HepG2 (cell line): Measurements from ENCODE around the gene SCAPER. TPM values are rescaled to one million over a fixed set of nuclear protein-coding genes. Genes with fewer than 3 reads are reported as not detected.

ENCODE experiments used
- ATAC-seq: fragments of 200-7000 bp; cut with Tn5 transposase; 3 replicates; pipeline ENCODE4 v1.9.1; 2020; ENCODE audit warnings: mild to moderate bottlenecking, moderate library complexity
- BruUV-seq: library from RNA; stranded (reverse); fragments of 400-500 nt; replicated peaks from 2 replicates; lab custom pipeline; 2021; lab: Mats Ljungman, UMichigan
- CTCF ChIA-PET: fragments of 300-600 bp; formaldehyde crosslinking; extraction: SDS; loops from one replicate; lab custom pipeline; 2021; ENCODE audit warnings: low total read pairs, inconsistent platforms, low intra/inter-chr PET ratio; lab: Yijun Ruan, JAX
- POLR2A ChIA-PET: fragments of 350-600 bp; sonication (Branson Sonifier 250); formaldehyde crosslinking; loops from one replicate; lab custom pipeline; 2020; ENCODE audit warnings: antibody characterized with exemption, inconsistent platforms; lab: Yijun Ruan, JAX
- DNase-seq: peaks from one replicate; pipeline ENCODE4 v3.0.0-alpha.2; 2015; ENCODE audit warnings: low spot score
- FAIRE-seq: peaks from 3 replicates; lab custom pipeline; 2011; peaks lifted over from hg19 to GRCh38; lab: Jason Lieb, UNC
- H2AFZ ChIP-seq: one replicate; pipeline ENCODE4 v1.6.1; 2011; ENCODE audit warnings: low read length, inconsistent platforms
- H3K27ac ChIP-seq: fragments of 300-600 bp; 3 replicates; pipeline ENCODE4 v1.8.0; 2011; ENCODE audit warnings: mixed run types, mild to moderate bottlenecking, mixed read lengths, low read length, inconsistent platforms; ENCODE audit not compliant: insufficient read depth; ENCODE audit errors: extremely low read length
- H3K27me3 ChIP-seq, 2 experiments: fragments of 200-600 bp in 1 of 2; 2 replicates in 1 of 2; 3 replicates in 1 of 2; pipeline versions ENCODE4 v1.6.0 to v1.8.0; 2011; ENCODE audit warnings: low read length in 2 of 2, mild to moderate bottlenecking in 2 of 2, moderate library complexity in 2 of 2, inconsistent platforms in 1 of 2; ENCODE audit not compliant: insufficient read depth in 2 of 2, control insufficient read depth in 1 of 2
- H3K36me3 ChIP-seq, 2 experiments: fragments of 200-600 bp in 1 of 2; replicated peaks in 1 of 2; 2 replicates in 1 of 2; 3 replicates in 1 of 2; pipeline versions ENCODE4 v1.5.1 to v1.8.0; 2011; ENCODE audit warnings: low read length in 2 of 2, inconsistent platforms in 1 of 2; ENCODE audit not compliant: insufficient read depth in 2 of 2, control insufficient read depth in 1 of 2
- H3K4me1 ChIP-seq: 2 replicates; pipeline ENCODE4 v1.5.1; 2012; ENCODE audit warnings: low read length, inconsistent platforms; ENCODE audit not compliant: insufficient read depth
- H3K4me2 ChIP-seq: 2 replicates; pipeline ENCODE4 v1.6.0; 2011; ENCODE audit warnings: low read depth, low read length, inconsistent platforms
- H3K4me3 ChIP-seq, 3 experiments: fragments of 200-600 bp in 1 of 3; sonication (generic), shearing (Covaris generic) in 1 of 3; replicated peaks in 1 of 3; 2 replicates each; pipeline ENCODE4 v1.5.1; 2011 to 2016; ENCODE audit warnings: low read length in 3 of 3, inconsistent platforms in 2 of 3, low read depth in 2 of 3, mild to moderate bottlenecking in 2 of 3, control low read depth in 1 of 3, mixed read lengths in 1 of 3; ENCODE audit not compliant: insufficient read depth in 1 of 3
- H3K79me2 ChIP-seq: one replicate; pipeline ENCODE4 v1.6.1; 2011; ENCODE audit warnings: low read length, inconsistent platforms; ENCODE audit not compliant: insufficient read depth
- H3K9ac ChIP-seq: 2 replicates; pipeline ENCODE4 v1.6.0; 2011; ENCODE audit warnings: mild to moderate bottlenecking, low read depth, low read length, inconsistent platforms; ENCODE audit not compliant: insufficient read depth
- H3K9me3 ChIP-seq: 2 replicates; pipeline ENCODE4 v1.5.1; 2012; ENCODE audit warnings: mild to moderate bottlenecking, low read length
- H4K20me1 ChIP-seq: 2 replicates; pipeline ENCODE4 v1.6.0; 2011; ENCODE audit warnings: inconsistent platforms, mild to moderate bottlenecking, low read length, moderate library complexity; ENCODE audit not compliant: insufficient read depth
- ATM ChIP-seq: fragments of 450-650 bp; IDR thresholded peaks from 2 replicates; pipeline ENCODE4 v1.7.1; 2017; ENCODE audit warnings: mild to moderate bottlenecking, borderline replicate concordance
- FOSL1 ChIP-seq: sonication (generic); formaldehyde crosslinking; IDR thresholded peaks from 2 replicates; pipeline ENCODE4 v1.9.0; 2021; ENCODE audit warnings: missing genetic modification reagents, borderline replicate concordance
- PRPF4 ChIP-seq: fragments of 200-400 bp; formaldehyde crosslinking; IDR thresholded peaks from 2 replicates; pipeline ENCODE4 v1.6.1; 2016; ENCODE audit warnings: low read length, low read depth; ENCODE audit not compliant: poor library complexity, severe bottlenecking
- SATB2 ChIP-seq: sonication (generic); formaldehyde crosslinking; IDR thresholded peaks from 2 replicates; pipeline ENCODE4 v1.5.0; 2020; ENCODE audit warnings: missing genetic modification reagents
- SMYD3 ChIP-seq: sonication (generic); formaldehyde crosslinking; IDR thresholded peaks from 2 replicates; pipeline ENCODE4 v1.8.1; 2023; ENCODE audit warnings: mild to moderate bottlenecking, missing genetic modification reagents
- ZNF138 ChIP-seq: sonication (generic); formaldehyde crosslinking; IDR thresholded peaks from 2 replicates; pipeline ENCODE4 v1.5.0; 2020; ENCODE audit warnings: mild to moderate bottlenecking, low read depth, missing genetic modification reagents
- WGBS: methylation state at CpG from one replicate; pipeline ENCODE4 v1.1.6; 2017; ENCODE audit warnings: low lambda C conversion rate; 5-methylcytosine and 5-hydroxymethylcytosine counted together
- in situ Hi-C: cut with HindIII; loops from 2 replicates; pipeline ENCODE4 v1.10.0; 2017; ENCODE audit warnings: low pct_unique_long_range_greater_than_20kb; ENCODE audit not compliant: extremely low pct_ligation_motif_present
- intact Hi-C: fragments of 100-400 bp; cut with micrococcal nuclease; formaldehyde crosslinking; loops from one replicate; pipeline ENCODE4 v1.10.0; 2022; ENCODE audit not compliant: unreplicated experiment
- polyA plus RNA-seq, 8 experiments: library from polyadenylated mRNA; depleted of rRNA in 3 of 8; stranded (reverse) in 7 of 8; unstranded in 1 of 8; fragments of >200 nt; fragmentation: Illumina TruSeq in 4 of 8; extraction: Trizol in 4 of 8; gene quantifications; 2 replicates each; pipeline versions ENCODE4 v1.2.1 to v1.2.3, GENCODE V29; 2011 to 2016; ENCODE audit warnings: low read depth in 4 of 8, missing spikeins in 1 of 8, mixed read lengths in 1 of 8; ENCODE audit not compliant: insufficient read depth in 1 of 8
- total RNA-seq, 5 experiments: library from RNA; depleted of rRNA; stranded (reverse); fragments of >200 nt; fragmentation: Illumina TruSeq; extraction: Trizol; gene quantifications; 2 replicates each; pipeline ENCODE4 v1.2.3, GENCODE V29; 2016; ENCODE audit warnings: low read depth in 1 of 5
- TF ChIP-seq, protein P1 (sequence below): IDR thresholded peaks from 2 replicates; pipeline ENCODE4 v1.6.1; 2012; ENCODE audit warnings: low read length, improper control_type of control experiment

SCAPER gene
- total and polyA plus RNA-seq, 2 of the 13 experiments (the other 11 are each of a cell fraction or from before 2014, with no cell fraction given) = 4.3 to 10.5 TPM

DNA sequence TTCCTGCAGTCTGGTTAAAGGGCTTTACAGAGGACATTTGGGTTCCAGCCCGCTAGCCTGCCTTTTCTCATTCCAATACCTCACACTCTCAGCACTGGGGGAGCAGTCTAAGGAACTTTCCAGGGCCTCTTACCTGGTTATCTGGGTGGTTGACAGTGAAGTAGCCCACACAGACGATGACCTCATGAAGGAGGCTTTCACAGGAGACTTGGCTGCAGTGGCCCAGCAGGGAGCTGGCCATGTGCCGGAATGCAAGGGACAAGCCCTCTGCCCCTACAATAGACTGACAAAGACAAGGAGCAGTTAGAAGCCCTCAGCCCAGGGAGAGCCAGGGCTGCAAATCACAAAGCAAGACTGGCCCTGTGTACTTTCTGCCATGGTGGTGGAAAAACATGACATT, 529.1 kb downstream of the SCAPER start:
- Histone ChIP-seq H4K20me1 (no peaks in the 10 kb centered on the region), H3K79me2 (no peaks in the 10 kb centered on the region), H2AFZ (no peak overlapping the region), H3K36me3 (no peaks in the 10 kb centered on the region), H3K4me2 (no peak overlapping the region), H3K9me3 (no peaks in the 10 kb centered on the region), H3K4me1 (peaks cover 17% of the 10 kb centered on the region), H3K27me3 (no peaks in the 10 kb centered on the region), H3K4me3 (no peak overlapping the region), H3K9ac (no peak overlapping the region), H3K27ac (no peak overlapping the region)
- in situ Hi-C loops = no loop called here
- TF ChIP-seq, protein P1, sequence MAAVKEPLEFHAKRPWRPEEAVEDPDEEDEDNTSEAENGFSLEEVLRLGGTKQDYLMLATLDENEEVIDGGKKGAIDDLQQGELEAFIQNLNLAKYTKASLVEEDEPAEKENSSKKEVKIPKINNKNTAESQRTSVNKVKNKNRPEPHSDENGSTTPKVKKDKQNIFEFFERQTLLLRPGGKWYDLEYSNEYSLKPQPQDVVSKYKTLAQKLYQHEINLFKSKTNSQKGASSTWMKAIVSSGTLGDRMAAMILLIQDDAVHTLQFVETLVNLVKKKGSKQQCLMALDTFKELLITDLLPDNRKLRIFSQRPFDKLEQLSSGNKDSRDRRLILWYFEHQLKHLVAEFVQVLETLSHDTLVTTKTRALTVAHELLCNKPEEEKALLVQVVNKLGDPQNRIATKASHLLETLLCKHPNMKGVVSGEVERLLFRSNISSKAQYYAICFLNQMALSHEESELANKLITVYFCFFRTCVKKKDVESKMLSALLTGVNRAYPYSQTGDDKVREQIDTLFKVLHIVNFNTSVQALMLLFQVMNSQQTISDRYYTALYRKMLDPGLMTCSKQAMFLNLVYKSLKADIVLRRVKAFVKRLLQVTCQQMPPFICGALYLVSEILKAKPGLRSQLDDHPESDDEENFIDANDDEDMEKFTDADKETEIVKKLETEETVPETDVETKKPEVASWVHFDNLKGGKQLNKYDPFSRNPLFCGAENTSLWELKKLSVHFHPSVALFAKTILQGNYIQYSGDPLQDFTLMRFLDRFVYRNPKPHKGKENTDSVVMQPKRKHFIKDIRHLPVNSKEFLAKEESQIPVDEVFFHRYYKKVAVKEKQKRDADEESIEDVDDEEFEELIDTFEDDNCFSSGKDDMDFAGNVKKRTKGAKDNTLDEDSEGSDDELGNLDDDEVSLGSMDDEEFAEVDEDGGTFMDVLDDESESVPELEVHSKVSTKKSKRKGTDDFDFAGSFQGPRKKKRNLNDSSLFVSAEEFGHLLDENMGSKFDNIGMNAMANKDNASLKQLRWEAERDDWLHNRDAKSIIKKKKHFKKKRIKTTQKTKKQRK = no peak
- TF ChIP-seq SMYD3 (CRISPR knock-in tag) (no peak), FOSL1 (no peak), PRPF4 (no peak), SATB2 (CRISPR knock-in tag) (no peak), ATM (no peak), ZNF138 (CRISPR knock-in tag) (no peak)
- no peak for FAIRE-seq
- CTCF ChIA-PET = no interaction called here
- no peak for ATAC-seq
- no TSS peak for BruUV-seq
- intact Hi-C loops = no loop called here
- POLR2A ChIA-PET = no interaction called here
- WGBS = 100% methylated on average over 3 of the region's 3 CpGs
- no peak for DNase-seq
